Panc1 (cell line): ENCODE results near the gene ADGRG3.

ENCODE experiments used
- CTCF ChIP-seq: fragments of 450-650 bp; IDR thresholded peaks from 2 replicates; pipeline ENCODE4 v1.5.1; 2017; ENCODE audit warnings: mild to moderate bottlenecking
- POLR2AphosphoS5 ChIP-seq: IDR thresholded peaks from 2 replicates; pipeline ENCODE4 v1.6.1; 2012; ENCODE audit warnings: mild to moderate bottlenecking, low read depth, low read length, moderate library complexity
- REST ChIP-seq, 2 experiments: IDR thresholded peaks; 2 replicates each; pipeline ENCODE4 v1.6.1; 2011 to 2012; ENCODE audit warnings: low read depth in 2 of 2, control low read depth in 1 of 2, low read length in 1 of 2, mild to moderate bottlenecking in 1 of 2, moderate library complexity in 1 of 2; ENCODE audit not compliant: insufficient read depth in 1 of 2

GRCh38 chr16:57685633-57686032 is 17.5 kb downstream of the ADGRG3 start:
- TF ChIP-seq CTCF: no peak
- no peak for TF ChIP-seq POLR2AphosphoS5
- TF ChIP-seq REST (IDR thresholded peaks at IDR 0.05; ENCODE audit: insufficient read depth in 1 of 2, low read depth in 2 of 2, low read length in 1 of 2): no peak
